Measurements from ENCODE around the gene OTUB2. TPM values are rescaled to one million over a fixed set of nuclear protein-coding genes. Genes with fewer than 3 reads are reported as not detected.

OTUB2 gene
- total and polyA plus RNA-seq, 2 of the 8 experiments (the other 6 are each of a cell fraction or from before 2014, with no cell fraction given): 2.2 to 4.2 TPM

GRCh38 chr14:94041551-94042346 is 15.6 kb downstream of the OTUB2 start:
- no peak overlapping the region for H2BK20ac ChIP-seq (ENCODE audit: low read length)
- H3K4ac ChIP-seq (replicated peaks; ENCODE audit: insufficient read length, low read depth, low read length): no peak overlapping the region
- H3K79me2 ChIP-seq (ENCODE audit: control insufficient read depth in 1 of 2, insufficient read depth in 2 of 2, low read length in 2 of 2): no peaks in the 10 kb centered on the region
- no peak overlapping the region for H2BK15ac ChIP-seq (ENCODE audit: low read length)
- H3K27me3 ChIP-seq (replicated peaks in 1 of 4; ENCODE audit: control insufficient read depth in 3 of 4, extremely low read depth in 1 of 4, insufficient read depth in 3 of 4, low read length in 3 of 4): no peaks in the 10 kb centered on the region
- H4K5ac ChIP-seq (ENCODE audit: insufficient read length, low read depth, low read length): no peak overlapping the region
- H3K9ac ChIP-seq (replicated peaks in 1 of 4; ENCODE audit: extremely low read depth in 1 of 4, low read depth in 3 of 4, low read length in 3 of 4): no peak overlapping the region
- H4K8ac ChIP-seq (ENCODE audit: extremely low read depth, insufficient read depth, low read length): peak overlapping the region; percentile 14; the same call in 1 of the 2 replicates
- H2BK12ac ChIP-seq (ENCODE audit: low read depth, low read length): no peak overlapping the region
- no peak overlapping the region for H3K4me3 ChIP-seq (ENCODE audit: extremely low read depth in 1 of 4, insufficient read depth in 2 of 4, low read depth in 3 of 4, low read length in 4 of 4)
- FAIRE-seq (no peak), DNase-seq (ENCODE audit: low read depth in 1 of 2, low spot score in 2 of 2) (no peak)
- no peaks in the 10 kb centered on the region for H3K9me3 ChIP-seq (ENCODE audit: insufficient read depth in 2 of 2, low read depth in 1 of 2, low read length in 1 of 2)
- no peaks in the 10 kb centered on the region for H3K23me2 ChIP-seq (ENCODE audit: low read depth, low read length)
- no peak overlapping the region for H3K18ac ChIP-seq (ENCODE audit: extremely low read depth, low read length)
- CTCF ChIA-PET (ENCODE audit: partially characterized antibody): interaction anchor here (0.9 to 1.6 kb wide), 5 partner anchors 10 to 102 kb away, joined by 3 to 7 read pairs (median 4); no protein-coding TSS in a partner anchor
- no peak overlapping the region for H3K23ac ChIP-seq (ENCODE audit: insufficient read length)
- H2AK5ac ChIP-seq (ENCODE audit: low read depth, low read length): no peak overlapping the region
- H3K4me2 ChIP-seq (ENCODE audit: insufficient read depth in 1 of 2, low read depth in 2 of 2, low read length in 2 of 2): no peak overlapping the region
- POLR2A ChIA-PET (ENCODE audit: partially characterized antibody): interaction anchor here (1.0 kb wide), 1 partner anchor 11 kb away, joined by 5 read pairs; no protein-coding TSS in a partner anchor
- H2BK5ac ChIP-seq (ENCODE audit: low read depth, low read length): no peak overlapping the region; the same call in 1 of the 2 replicates
- H4K91ac ChIP-seq (replicated peaks; ENCODE audit: insufficient read length, low read length): no peak overlapping the region
- no peak overlapping the region for H2AFZ ChIP-seq (ENCODE audit: low read length)
- 83% methylated on average over 18 of the region's 18 CpGs; no CpG with 5 or more reads in 1 of the 2 experiments for WGBS, 2 experiments (ENCODE audit: extremely low coverage in 1 of 2, insufficient coverage in 1 of 2, insufficient read length in 1 of 2, insufficient replicate concordance in 2 of 2, low coverage in 1 of 2, low lambda C conversion rate in 2 of 2, missing lambda C conversion rate in 1 of 2)
- H3K27ac ChIP-seq (ENCODE audit: low read depth, low read length): no peak overlapping the region
- no peak overlapping the region for H3K14ac ChIP-seq (ENCODE audit: insufficient read length)
- no peak overlapping the region for H2BK120ac ChIP-seq (replicated peaks; ENCODE audit: low read depth, low read length)
- peaks cover 0 to 26% (median 9%) of the 10 kb centered on the region in 4 experiments; a peak in 4 of 8 replicates for H3K36me3 ChIP-seq (ENCODE audit: control insufficient read depth in 2 of 4, insufficient read depth in 4 of 4, low read length in 3 of 4)
- peaks cover 0 to 6% of the 10 kb centered on the region in 2 experiments for H4K20me1 ChIP-seq (replicated peaks in 1 of 2; ENCODE audit: control insufficient read depth in 1 of 2, insufficient read depth in 2 of 2, low read length in 2 of 2)
- H3K56ac ChIP-seq (replicated peaks; ENCODE audit: insufficient read length, low read depth, low read length): no peak overlapping the region
- H3K4me1 ChIP-seq (replicated peaks in 1 of 4; ENCODE audit: control insufficient read depth in 3 of 4, insufficient read depth in 4 of 4, low read length in 3 of 4): no peaks in the 10 kb centered on the region
- H3K79me1 ChIP-seq (ENCODE audit: low read depth, low read length): no peaks in the 10 kb centered on the region
- TF ChIP-seq JUND (IDR thresholded peaks at IDR 0.05; ENCODE audit: low read length) (no peak), ATF2 (IDR thresholded peaks at IDR 0.05; ENCODE audit: low read length) (no peak), SIX5 (IDR thresholded peaks at IDR 0.05; ENCODE audit: low read depth, low read length) (no peak), BCL11A (IDR thresholded peaks at IDR 0.05; ENCODE audit: low read depth in 2 of 2, low read length in 2 of 2) (no peak), RBBP5 (IDR thresholded peaks at IDR 0.05; ENCODE audit: borderline replicate concordance, low read depth, low read length) (no peak), KDM4A (IDR thresholded peaks at IDR 0.05; ENCODE audit: low read depth, low read length, severe bottlenecking) (no peak), SIN3A (conservative IDR thresholded peaks at IDR 0.05 in 1 of 2, IDR thresholded peaks at IDR 0.05 in 1 of 2; ENCODE audit: low read depth in 1 of 2, low read length in 2 of 2) (no peak)

All from H1 (cell line).